NCI-H2081 (cell line): Measurements from ENCODE around the gene ZNF280B.
"Not testable (repeated sequence)": the region's sequence is repeated elsewhere in the genome, so short reads cannot be mapped to it uniquely, and the experiment has no call there.

ENCODE experiments used
- DNase-seq, 2 experiments: peaks; one replicate each; lab custom pipeline; 2025; lab: John Stamatoyannopoulos, UW

The ZNF280B gene

GRCh38 chr22:22509912-22510311 lies 1.4 kb upstream of the ZNF280B start:
- DNase-seq, result not testable (repeated sequence)

- DNase-seq, result no peak
Observed at GRCh38 chr22:22507743-22508273, 734 bp downstream of the ZNF280B start.

- DNase-seq, result no peak
Observed at GRCh38 chr22:22506736-22507135, 1.8 kb downstream of the ZNF280B start.

GRCh38 chr22:22498267-22498666 lies 10.3 kb downstream of the ZNF280B start:
- DNase-seq, result no peak

- not testable (repeated sequence) for DNase-seq
Observed at GRCh38 chr22:22491589-22491988, 17.0 kb downstream of the ZNF280B start.

GRCh38 chr22:22488736-22489135 lies 19.8 kb downstream of the ZNF280B start:
- no peak for DNase-seq

GRCh38 chr22:22487869-22488597 lies 20.5 kb downstream of the ZNF280B start:
- no peak for DNase-seq

- no peak for DNase-seq
Observed at GRCh38 chr22:22487059-22487458, 21.5 kb downstream of the ZNF280B start.

- no peak for DNase-seq
Observed at GRCh38 chr22:22486132-22486899, 22.2 kb downstream of the ZNF280B start.

- DNase-seq, result no peak
Observed at GRCh38 chr22:22485524-22485923, 23.0 kb downstream of the ZNF280B start.

- no peak for DNase-seq
Observed at GRCh38 chr22:22484023-22484422, 24.5 kb downstream of the ZNF280B start.

GRCh38 chr22:22480940-22481339 lies 27.6 kb downstream of the ZNF280B start:
- no peak for DNase-seq

GRCh38 chr22:22479999-22480532 lies 28.5 kb downstream of the ZNF280B start:
- DNase-seq, result no peak

GRCh38 chr22:22479116-22479515 lies 29.4 kb downstream of the ZNF280B start:
- DNase-seq, result no peak

GRCh38 chr22:22478470-22478869 lies 30.1 kb downstream of the ZNF280B start:
- DNase-seq, result no peak

- DNase-seq, result no peak
Observed at GRCh38 chr22:22474733-22475132, 33.8 kb downstream of the ZNF280B start.

- not testable (repeated sequence) for DNase-seq
Observed at GRCh38 chr22:22471104-22471503, 37.4 kb downstream of the ZNF280B start.

- no peak for DNase-seq
Observed at GRCh38 chr22:22469527-22469926, 39.0 kb downstream of the ZNF280B start.

GRCh38 chr22:22468794-22469469 lies 39.6 kb downstream of the ZNF280B start:
- DNase-seq, result not testable (repeated sequence)

- no peak for DNase-seq
Observed at GRCh38 chr22:22467112-22467511, 41.4 kb downstream of the ZNF280B start.

GRCh38 chr22:22465782-22466181 lies 42.8 kb downstream of the ZNF280B start:
- no peak for DNase-seq

GRCh38 chr22:22465094-22465602 lies 43.4 kb downstream of the ZNF280B start:
- no peak for DNase-seq
